Endothelial cell of umbilical vein (primary cell): Measurements from ENCODE around the gene ARFRP1. TPM values are rescaled to one million over a fixed set of nuclear protein-coding genes. Genes with fewer than 3 reads are reported as not detected.

Experiments used
- BruUV-seq: library from RNA; stranded (reverse); fragments of 400-500 nt; replicated peaks from 2 replicates; lab custom pipeline; 2021; lab: Mats Ljungman, UMichigan
- CTCF ChIA-PET: fragments of 300-600, 350-600 bp; sonication (Branson Sonifier 250); formaldehyde crosslinking; loops from one replicate; lab custom pipeline; 2021; ENCODE audit warnings: antibody characterized with exemption, inconsistent platforms; lab: Charles Lee
- POLR2A ChIA-PET: fragments of 300-600, 350-600 bp; sonication (Branson Sonifier 250); formaldehyde crosslinking; loops from one replicate; lab custom pipeline; 2021; ENCODE audit warnings: antibody characterized with exemption, inconsistent platforms; lab: Charles Lee
- DNase-seq: peaks from one replicate; pipeline ENCODE4 v3.0.0-alpha.2; 2011; ENCODE audit warnings: low read depth, low spot score
- FAIRE-seq: peaks from 2 replicates; lab custom pipeline; 2011; peaks lifted over from hg19 to GRCh38; lab: Jason Lieb, UNC
- H2AFZ ChIP-seq: 2 replicates; pipeline ENCODE4 v1.6.0; 2012; ENCODE audit warnings: low read depth, low read length, control low read depth, inconsistent platforms
- H3K27ac ChIP-seq: 2 replicates; pipeline ENCODE4 v1.5.1; 2011; ENCODE audit warnings: low read depth, mild to moderate bottlenecking, control low read depth, low read length, moderate library complexity; ENCODE audit not compliant: insufficient read depth
- H3K27me3 ChIP-seq, 2 experiments: 2 replicates each; pipeline versions ENCODE4 v1.6.0 to v1.6.1; 2011; ENCODE audit warnings: low read length in 2 of 2, mixed read lengths in 1 of 2; ENCODE audit not compliant: control insufficient read depth in 2 of 2, insufficient read depth in 2 of 2
- H3K36me3 ChIP-seq, 2 experiments: 2 replicates in 1 of 2; 3 replicates in 1 of 2; pipeline ENCODE4 v1.5.1; 2011; ENCODE audit warnings: low read length in 2 of 2, mild to moderate bottlenecking in 1 of 2, moderate library complexity in 1 of 2; ENCODE audit not compliant: control insufficient read depth in 2 of 2, insufficient read depth in 2 of 2; ENCODE audit errors: extremely low read depth in 1 of 2
- H3K4me1 ChIP-seq: 3 replicates; pipeline ENCODE4 v1.5.1; 2011; ENCODE audit warnings: mild to moderate bottlenecking, low read length; ENCODE audit not compliant: control insufficient read depth, insufficient read depth; ENCODE audit errors: extremely low read depth
- H3K4me2 ChIP-seq: 2 replicates; pipeline ENCODE4 v1.6.1; 2011; ENCODE audit warnings: low read length, control low read depth, mixed read lengths; ENCODE audit not compliant: insufficient read depth
- H3K4me3 ChIP-seq, 3 experiments: fragments of 200-600 bp in 1 of 3; sonication (generic), shearing (Covaris generic) in 1 of 3; replicated peaks in 1 of 3; 2 replicates each; pipeline ENCODE4 v1.5.1; 2011 to 2016; ENCODE audit warnings: control low read depth in 3 of 3, low read length in 3 of 3, mild to moderate bottlenecking in 2 of 3, inconsistent platforms in 1 of 3, low read depth in 1 of 3, moderate library complexity in 1 of 3; ENCODE audit not compliant: insufficient read depth in 1 of 3
- H3K79me2 ChIP-seq: 2 replicates; pipeline ENCODE4 v1.6.0; 2012; ENCODE audit warnings: low read length, inconsistent platforms; ENCODE audit not compliant: control insufficient read depth, insufficient read depth
- H3K9ac ChIP-seq: replicated peaks from 2 replicates; pipeline ENCODE3; 2011; ENCODE audit warnings: low read length, control low read depth; ENCODE audit not compliant: insufficient read depth; ENCODE audit errors: extremely low read depth
- H3K9me1 ChIP-seq: replicated peaks from 3 replicates; pipeline ENCODE4 v1.6.0; 2011; ENCODE audit warnings: mild to moderate bottlenecking, low read length; ENCODE audit not compliant: control insufficient read depth, insufficient read depth; ENCODE audit errors: extremely low read depth
- H3K9me3 ChIP-seq: replicated peaks from 2 replicates; pipeline ENCODE4 v1.5.1; 2012; ENCODE audit warnings: low read length, inconsistent platforms; ENCODE audit not compliant: control insufficient read depth, insufficient read depth
- H4K20me1 ChIP-seq: replicated peaks from 2 replicates; pipeline ENCODE3; 2011; ENCODE audit warnings: mild to moderate bottlenecking, low read length; ENCODE audit not compliant: control insufficient read depth, insufficient read depth; ENCODE audit errors: extremely low read depth
- CTCF ChIP-seq, 2 donors: IDR thresholded peaks; 1 replicate in 1 of 2; 2 replicates in 1 of 2; pipeline ENCODE4 v1.5.1; 2011; ENCODE audit warnings: low read length in 2 of 2, mild to moderate bottlenecking in 2 of 2, moderate library complexity in 2 of 2, control low read depth in 1 of 2, inconsistent platforms in 1 of 2, low read depth in 1 of 2; ENCODE audit not compliant: insufficient read depth in 1 of 2; ENCODE audit errors: extremely low read depth in 1 of 2
- EZH2 ChIP-seq: IDR thresholded peaks from 2 replicates; pipeline ENCODE4 v1.6.1; 2012; ENCODE audit warnings: borderline replicate concordance, low read depth, mild to moderate bottlenecking, moderate library complexity, low read length, inconsistent platforms; ENCODE audit not compliant: severe bottlenecking
- FOS ChIP-seq: IDR thresholded peaks from 2 replicates; pipeline ENCODE4 v1.6.1; 2011; ENCODE audit warnings: mild to moderate bottlenecking, low read length, moderate library complexity, borderline replicate concordance; ENCODE audit not compliant: insufficient read depth
- GATA2 ChIP-seq: IDR thresholded peaks from 2 replicates; pipeline ENCODE4 v1.7.0; 2011; ENCODE audit warnings: low read depth, mild to moderate bottlenecking, moderate library complexity, mixed read lengths, low read length; ENCODE audit not compliant: insufficient read length, insufficient read depth
- JUN ChIP-seq: IDR thresholded peaks from 2 replicates; pipeline ENCODE4 v1.6.1; 2011; ENCODE audit warnings: borderline replicate concordance, low read depth; ENCODE audit not compliant: insufficient read length, insufficient read depth
- MAX ChIP-seq: IDR thresholded peaks from 2 replicates; pipeline ENCODE4 v1.6.1; 2011; ENCODE audit not compliant: insufficient read depth, insufficient read length
- MYC ChIP-seq: IDR thresholded peaks from one replicate; pipeline ENCODE4 v1.6.1; 2011; ENCODE audit warnings: mild to moderate bottlenecking, low read depth, low read length
- POLR2A ChIP-seq: IDR thresholded peaks from 2 replicates; pipeline ENCODE4 v1.6.1; 2012; ENCODE audit warnings: low read depth, mild to moderate bottlenecking, control low read depth, low read length
- POLR2AphosphoS5 ChIP-seq: IDR thresholded peaks from 2 replicates; pipeline ENCODE4 v1.6.1; 2012; ENCODE audit warnings: low read depth, mild to moderate bottlenecking, control low read depth, low read length, moderate library complexity; ENCODE audit not compliant: insufficient read depth
- dilution Hi-C: fragments of 300-500 bp; cut with MboI; formaldehyde crosslinking; loops from one replicate; pipeline ENCODE4 v1.15.0; 2019; ENCODE audit warnings: low sequenced_read_pairs; ENCODE audit not compliant: extremely low pct_ligation_motif_present
- intact Hi-C: fragments of 100-400 bp; cut with micrococcal nuclease; formaldehyde crosslinking; loops from one replicate; pipeline ENCODE4 v1.10.0; 2022
- polyA plus RNA-seq, 4 experiments: library from polyadenylated mRNA; depleted of rRNA in 3 of 4; stranded (reverse) in 3 of 4; unstranded in 1 of 4; fragments of >200 nt; gene quantifications; 2 replicates each; pipeline versions ENCODE4 v1.2.1 to v1.2.3, GENCODE V29; 2011 to 2012; ENCODE audit warnings: missing spikeins in 1 of 4
- total RNA-seq: library from RNA; stranded (reverse); gene quantifications from 2 replicates; pipeline ENCODE4 v1.2.3, GENCODE V29; 2021

The ARFRP1 gene
- total and polyA plus RNA-seq, 2 donors (not counting 3 experiments of a cell fraction or from before 2014, with no cell fraction given), result 48.7 to 51.6 TPM

GRCh38 chr20:63655249-63655648 lies 52.5 kb downstream of the ARFRP1 start:
- TF ChIP-seq POLR2A (no peak), GATA2 (no peak), EZH2 (no peak), MAX (no peak), POLR2AphosphoS5 (no peak), MYC (no peak), JUN (no peak), FOS (no peak), CTCF (IDR thresholded peaks at IDR 0.05; ENCODE audit: extremely low read depth in 1 of 2, insufficient read depth in 1 of 2, low read depth in 1 of 2, low read length in 2 of 2) (no peak)
- no TSS peak for BruUV-seq
- intact Hi-C loops, result no loop called here
- Histone ChIP-seq H3K4me2 (no peak overlapping the region), H3K27ac (no peak overlapping the region), H3K4me3 (no peak overlapping the region), H3K9ac (no peak overlapping the region), H3K36me3 (no peaks in the 10 kb centered on the region), H3K79me2 (peaks cover 8% of the 10 kb centered on the region), H3K9me3 (no peaks in the 10 kb centered on the region), H2AFZ (no peak overlapping the region), H4K20me1 (no peaks in the 10 kb centered on the region), H3K27me3 (peaks cover 1 to 11% of the 10 kb centered on the region in 2 experiments), H3K4me1 (peaks cover 16% of the 10 kb centered on the region), H3K9me1 (no peaks in the 10 kb centered on the region)
- dilution Hi-C loops, result no loop called here
- FAIRE-seq (no peak), DNase-seq (no peak)
- CTCF ChIA-PET, result no interaction called here
- POLR2A ChIA-PET, result no interaction called here
